Retina (tissue), 1 donor: ENCODE results near the gene IL2RA.
"Not testable (repeated sequence)": the region's sequence is repeated elsewhere in the genome, so short reads cannot be mapped to it uniquely, and the experiment has no call there.

Source experiments
- DNase-seq: peaks from one replicate; pipeline ENCODE4 v3.0.0-alpha.2; 2016

The IL2RA gene

GRCh38 chr10:5976512-5977470 is 85.4 kb downstream of the IL2RA start:
- DNase-seq = peak; percentile 69

GRCh38 chr10:5975641-5976473 is 86.3 kb downstream of the IL2RA start:
- DNase-seq = no peak

- DNase-seq = no peak
These were observed 89.1 kb downstream of the IL2RA start for GRCh38 chr10:5973069-5973468.

GRCh38 chr10:5971886-5972285 is 90.3 kb downstream of the IL2RA start:
- DNase-seq = no peak

- no peak for DNase-seq
These were observed 90.8 kb downstream of the IL2RA start for GRCh38 chr10:5971315-5971832.

GRCh38 chr10:5970527-5970926 is 91.6 kb downstream of the IL2RA start:
- no peak for DNase-seq

GRCh38 chr10:5970066-5970465 is 92.1 kb downstream of the IL2RA start:
- no peak for DNase-seq

- DNase-seq = peak; percentile 29
These were observed 93.3 kb downstream of the IL2RA start for GRCh38 chr10:5968681-5969453.

- DNase-seq = no peak
These were observed 94.0 kb downstream of the IL2RA start for GRCh38 chr10:5968037-5968680.

- no peak for DNase-seq
These were observed 96.9 kb downstream of the IL2RA start for GRCh38 chr10:5965266-5965665.

GRCh38 chr10:5964736-5965135 is 97.4 kb downstream of the IL2RA start:
- no peak for DNase-seq

- no peak for DNase-seq
These were observed 98.6 kb downstream of the IL2RA start for GRCh38 chr10:5963591-5963990.

GRCh38 chr10:5963071-5963470 is 99.1 kb downstream of the IL2RA start:
- no peak for DNase-seq

- DNase-seq = not testable (repeated sequence)
These were observed 99.7 kb downstream of the IL2RA start for GRCh38 chr10:5962358-5962940.

GRCh38 chr10:5961405-5962100 is 100.6 kb downstream of the IL2RA start:
- DNase-seq = no peak

GRCh38 chr10:5960973-5961275 is 101.2 kb downstream of the IL2RA start:
- not testable (repeated sequence) for DNase-seq
